Thyroid gland (tissue), 4 donors: ENCODE data around the gene DMD. TPM values are rescaled to one million over a fixed set of nuclear protein-coding genes. Genes with fewer than 3 reads are reported as not detected.

ENCODE experiments used
- DNase-seq, 2 donors: peaks; one replicate each; pipeline ENCODE4 v3.0.0-alpha.2; 2019
- H3K27ac ChIP-seq, 3 donors: fragments of 200-600 bp; sonication (generic); 1 replicate in 2 of 3; 2 replicates in 1 of 3; pipeline ENCODE4 v1.5.1; 2016 to 2019; ENCODE audit warnings: mild to moderate bottlenecking in 1 of 3, moderate library complexity in 1 of 3
- H3K27me3 ChIP-seq: fragments of 200-600 bp; sonication (generic); one replicate; pipeline ENCODE4 v1.5.1; 2019
- H3K36me3 ChIP-seq, 2 donors: fragments of 200-600 bp; sonication (generic); one replicate each; pipeline ENCODE4 v1.5.1; 2016 to 2019
- H3K4me1 ChIP-seq, 2 donors: fragments of 200-600 bp; sonication (generic); one replicate each; pipeline ENCODE4 v1.5.1; 2017 to 2019
- H3K4me3 ChIP-seq, 3 donors: fragments of 200-600 bp; sonication (generic); replicated peaks in 1 of 3; 1 replicate in 2 of 3; 2 replicates in 1 of 3; pipeline ENCODE4 v1.5.1; 2016; ENCODE audit warnings: mild to moderate bottlenecking in 1 of 3
- H3K9me3 ChIP-seq: fragments of 200-600 bp; sonication (generic); one replicate; pipeline ENCODE4 v1.5.1; 2017
- POLR2A ChIP-seq, 2 donors: fragments of 450-650 bp; IDR thresholded peaks; one replicate each; pipeline ENCODE4 v1.6.1; 2017; ENCODE audit warnings: antibody characterized with exemption in 2 of 2, mild to moderate bottlenecking in 2 of 2, moderate library complexity in 1 of 2
- WGBS, 2 donors: methylation state at CpG; one replicate each; pipeline ENCODE4 v1.1.5; 2017; 5-methylcytosine and 5-hydroxymethylcytosine counted together
- intact Hi-C: fragments of 100-400 bp; cut with DNase I; formaldehyde crosslinking; loops from one replicate; pipeline ENCODE4 v1.15.1; 2023
- total RNA-seq, 4 donors: library from RNA; depleted of rRNA; stranded (reverse); fragments of >200 nt; gene quantifications; one replicate each; pipeline ENCODE4 v1.2.3, GENCODE V29; 2016
- TF ChIP-seq, protein P1 (sequence below), 6 experiments: fragments of 200-600 bp in 3 of 6; fragments of 450-650 bp in 3 of 6; sonication (generic) in 3 of 6; IDR thresholded peaks; one replicate each; pipeline ENCODE4 v1.5.1; 2016 to 2019; ENCODE audit warnings: antibody characterized with exemption in 6 of 6, mild to moderate bottlenecking in 2 of 6, inconsistent platforms in 1 of 6, moderate library complexity in 1 of 6

Gene DMD
- total RNA-seq, 4 donors from 2014 or later, result 16.5 to 24.0 (median 21.7) TPM

DNA sequence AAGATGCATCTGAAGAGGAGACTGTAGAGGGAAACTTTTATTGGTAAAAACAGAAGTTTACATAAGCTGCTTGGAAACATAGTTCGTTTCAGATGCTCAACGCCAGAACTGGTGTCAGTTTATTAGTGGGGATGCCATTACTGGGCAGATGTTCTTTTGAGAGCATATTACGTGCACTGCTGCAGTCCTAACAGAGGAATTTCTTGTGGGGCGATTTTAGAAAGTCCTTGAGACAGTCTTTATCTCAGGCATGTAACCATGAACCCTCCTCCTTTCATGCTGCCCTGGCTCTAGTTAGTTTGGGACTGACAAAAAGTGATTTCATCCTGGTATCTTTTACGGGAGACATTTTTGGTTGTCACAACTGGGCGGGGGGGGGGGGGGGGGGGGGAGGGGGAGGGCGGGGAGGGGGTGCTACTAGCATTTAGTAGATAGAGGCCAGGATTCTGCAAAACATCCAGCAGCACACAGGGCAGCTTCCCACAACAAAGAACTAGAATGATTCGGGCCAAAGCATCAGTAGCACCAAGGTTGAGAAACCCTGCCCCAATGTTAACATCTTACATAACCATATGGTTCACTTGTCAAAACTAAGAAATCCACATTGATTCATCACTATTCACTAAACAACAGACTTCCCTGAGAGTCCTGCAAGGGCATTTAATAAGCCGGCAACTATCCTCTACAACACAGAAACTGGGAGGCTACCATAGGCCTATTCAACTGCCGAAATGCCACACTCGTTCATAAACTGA lies 2021.0 kb downstream of the DMD start:
- no peak overlapping the region for H3K4me3 ChIP-seq
- no peaks in the 10 kb centered on the region for H3K36me3 ChIP-seq
- H3K9me3 ChIP-seq, result no peaks in the 10 kb centered on the region
- WGBS, 2 donors, result 80 to 86% methylated on average over 7 to 8 of the region's 11 CpGs
- H3K27ac ChIP-seq, result no peak overlapping the region
- TF ChIP-seq, protein P1, sequence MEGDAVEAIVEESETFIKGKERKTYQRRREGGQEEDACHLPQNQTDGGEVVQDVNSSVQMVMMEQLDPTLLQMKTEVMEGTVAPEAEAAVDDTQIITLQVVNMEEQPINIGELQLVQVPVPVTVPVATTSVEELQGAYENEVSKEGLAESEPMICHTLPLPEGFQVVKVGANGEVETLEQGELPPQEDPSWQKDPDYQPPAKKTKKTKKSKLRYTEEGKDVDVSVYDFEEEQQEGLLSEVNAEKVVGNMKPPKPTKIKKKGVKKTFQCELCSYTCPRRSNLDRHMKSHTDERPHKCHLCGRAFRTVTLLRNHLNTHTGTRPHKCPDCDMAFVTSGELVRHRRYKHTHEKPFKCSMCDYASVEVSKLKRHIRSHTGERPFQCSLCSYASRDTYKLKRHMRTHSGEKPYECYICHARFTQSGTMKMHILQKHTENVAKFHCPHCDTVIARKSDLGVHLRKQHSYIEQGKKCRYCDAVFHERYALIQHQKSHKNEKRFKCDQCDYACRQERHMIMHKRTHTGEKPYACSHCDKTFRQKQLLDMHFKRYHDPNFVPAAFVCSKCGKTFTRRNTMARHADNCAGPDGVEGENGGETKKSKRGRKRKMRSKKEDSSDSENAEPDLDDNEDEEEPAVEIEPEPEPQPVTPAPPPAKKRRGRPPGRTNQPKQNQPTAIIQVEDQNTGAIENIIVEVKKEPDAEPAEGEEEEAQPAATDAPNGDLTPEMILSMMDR (IDR thresholded peaks at IDR 0.05), result no peak
- no peaks in the 10 kb centered on the region for H3K4me1 ChIP-seq
- H3K27me3 ChIP-seq, result no peaks in the 10 kb centered on the region
- intact Hi-C loops, result no loop called here
- DNase-seq, result no peak

DNA sequence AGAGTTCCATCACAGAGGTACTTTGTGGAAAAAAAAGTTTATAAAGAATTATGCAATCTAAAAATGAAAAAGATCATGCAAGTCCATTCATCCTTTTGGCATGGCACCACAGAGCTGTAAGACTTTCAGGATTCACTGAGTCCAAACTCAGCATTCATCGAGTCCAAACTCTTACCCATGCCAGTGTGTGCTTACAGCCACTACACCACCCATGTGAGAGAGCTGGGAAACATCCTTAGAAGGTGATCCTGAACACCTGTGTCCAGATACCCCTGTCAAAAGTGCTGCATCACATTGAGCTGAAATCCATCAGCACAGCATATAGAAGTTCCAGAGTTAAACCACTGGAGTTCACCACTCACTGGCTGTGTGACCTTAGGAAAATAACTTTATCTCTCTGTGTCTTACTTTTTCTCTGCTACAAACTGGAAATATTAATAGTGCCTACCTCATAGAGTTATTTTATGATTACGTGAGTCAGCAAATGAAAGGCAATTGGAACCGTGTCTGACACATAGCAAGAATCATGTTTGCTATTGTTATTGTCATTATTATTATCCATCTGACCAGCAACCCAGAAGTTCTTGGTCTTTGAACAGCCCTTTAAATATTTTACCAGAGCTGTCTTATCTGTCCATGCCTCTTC lies 2024.5 kb downstream of the DMD start:
- no peaks in the 10 kb centered on the region for H3K27me3 ChIP-seq
- DNase-seq, result no peak
- no peaks in the 10 kb centered on the region for H3K9me3 ChIP-seq
- no peaks in the 10 kb centered on the region for H3K36me3 ChIP-seq
- no peaks in the 10 kb centered on the region for H3K4me1 ChIP-seq
- TF ChIP-seq, protein P1 (IDR thresholded peaks at IDR 0.05), result no peak
- TF ChIP-seq POLR2A (IDR thresholded peaks at IDR 0.05), result no peak
- H3K27ac ChIP-seq, result no peak overlapping the region
- WGBS, 2 donors, result 90 to 94% methylated on average over 3 of the region's 3 CpGs
- no peak overlapping the region for H3K4me3 ChIP-seq
- intact Hi-C loops, result no loop called here

GRCh38 chrX:31185884-31186283 lies 2025.5 kb downstream of the DMD start:
- Histone ChIP-seq H3K27ac (no peak overlapping the region), H3K9me3 (no peaks in the 10 kb centered on the region), H3K4me3 (no peak overlapping the region), H3K36me3 (no peaks in the 10 kb centered on the region), H3K27me3 (no peaks in the 10 kb centered on the region), H3K4me1 (no peaks in the 10 kb centered on the region)
- 100% methylated on average over 1 of the region's 1 CpG for WGBS, 2 donors
- intact Hi-C loops, result no loop called here
- no peak for DNase-seq
- no peak for TF ChIP-seq POLR2A (IDR thresholded peaks at IDR 0.05)
- TF ChIP-seq, protein P1 (IDR thresholded peaks at IDR 0.05), result no peak

GRCh38 chrX:31181377-31182000 lies 2029.9 kb downstream of the DMD start:
- Histone ChIP-seq H3K9me3 (no peaks in the 10 kb centered on the region), H3K27ac (no peak overlapping the region), H3K36me3 (no peaks in the 10 kb centered on the region), H3K4me3 (no peak overlapping the region), H3K27me3 (no peaks in the 10 kb centered on the region), H3K4me1 (no peaks in the 10 kb centered on the region)
- peak; percentile 4 to 24 for DNase-seq
- intact Hi-C loops, result no loop called here
- no peak for TF ChIP-seq POLR2A (IDR thresholded peaks at IDR 0.05)
- TF ChIP-seq, protein P1 (IDR thresholded peaks at IDR 0.05), result no peak
- WGBS, 2 donors, result 32 to 43% methylated on average over 4 of the region's 4 CpGs

DNA sequence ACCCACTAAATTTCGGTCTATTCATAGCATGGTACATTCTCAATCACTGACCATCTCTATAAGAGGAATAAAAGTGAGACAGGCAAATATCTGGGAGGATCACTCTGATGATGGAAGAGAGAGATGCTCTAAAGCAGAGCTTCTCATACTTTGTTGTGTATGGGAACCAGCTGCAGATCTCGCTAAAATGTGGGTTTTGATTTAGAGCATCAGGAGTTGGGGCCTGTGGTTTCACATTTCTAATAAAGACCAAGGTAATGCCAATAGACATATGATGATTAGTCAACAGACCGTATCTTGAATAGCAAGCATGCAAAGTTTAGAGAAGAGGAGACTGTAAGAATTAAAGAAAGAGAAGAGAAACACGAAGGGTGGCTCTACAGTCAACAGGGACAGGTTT lies 2032.1 kb downstream of the DMD start:
- no peak for TF ChIP-seq POLR2A (IDR thresholded peaks at IDR 0.05)
- TF ChIP-seq, protein P1 (IDR thresholded peaks at IDR 0.05), result no peak
- Histone ChIP-seq H3K4me3 (no peak overlapping the region), H3K27ac (no peak overlapping the region), H3K9me3 (no peaks in the 10 kb centered on the region), H3K36me3 (no peaks in the 10 kb centered on the region), H3K27me3 (no peaks in the 10 kb centered on the region), H3K4me1 (no peaks in the 10 kb centered on the region)
- intact Hi-C loops, result no loop called here
- 92 to 93% methylated on average over 4 of the region's 4 CpGs for WGBS, 2 donors
- DNase-seq, result no peak
